Neutrophil (primary cell): Measurements from ENCODE around the gene PAK1.

ENCODE experiments used
- H3K27ac ChIP-seq: fragments of 200-600 bp; sonication (generic); 2 replicates; pipeline ENCODE4 v1.5.1; 2016; ENCODE audit warnings: mild to moderate bottlenecking, moderate library complexity
- H3K27me3 ChIP-seq: fragments of 200-600 bp; sonication (generic); 2 replicates; pipeline ENCODE4 v1.6.0; 2016; ENCODE audit warnings: mild to moderate bottlenecking
- H3K36me3 ChIP-seq: fragments of 200-600 bp; sonication (generic); 2 replicates; pipeline ENCODE4 v1.5.1; 2017
- H3K4me1 ChIP-seq, 2 experiments: fragments of 200-600 bp in 1 of 2; sonication (generic) in 1 of 2; 1 replicate in 1 of 2; 2 replicates in 1 of 2; pipeline versions ENCODE4 v1.5.1 to v1.6.1; 2013 to 2016; ENCODE audit warnings: low read depth in 1 of 2, low read length in 1 of 2, mild to moderate bottlenecking in 1 of 2, moderate library complexity in 1 of 2; ENCODE audit not compliant: control insufficient read depth in 1 of 2, insufficient read depth in 1 of 2
- H3K4me3 ChIP-seq, 2 experiments: fragments of 200-600 bp in 1 of 2; sonication (generic) in 1 of 2; 1 replicate in 1 of 2; 2 replicates in 1 of 2; pipeline ENCODE4 v1.5.1; 2013 to 2016; ENCODE audit warnings: low read depth in 1 of 2, low read length in 1 of 2, mild to moderate bottlenecking in 1 of 2, moderate library complexity in 1 of 2
- H3K9me3 ChIP-seq: fragments of 200-600 bp; sonication (generic); 2 replicates; pipeline ENCODE4 v1.5.1; 2016
- TF ChIP-seq, protein P1 (sequence below): fragments of 200-600 bp; sonication (generic); IDR thresholded peaks from 2 replicates; pipeline ENCODE4 v1.5.1; 2016; ENCODE audit warnings: antibody characterized with exemption

Gene PAK1

DNA sequence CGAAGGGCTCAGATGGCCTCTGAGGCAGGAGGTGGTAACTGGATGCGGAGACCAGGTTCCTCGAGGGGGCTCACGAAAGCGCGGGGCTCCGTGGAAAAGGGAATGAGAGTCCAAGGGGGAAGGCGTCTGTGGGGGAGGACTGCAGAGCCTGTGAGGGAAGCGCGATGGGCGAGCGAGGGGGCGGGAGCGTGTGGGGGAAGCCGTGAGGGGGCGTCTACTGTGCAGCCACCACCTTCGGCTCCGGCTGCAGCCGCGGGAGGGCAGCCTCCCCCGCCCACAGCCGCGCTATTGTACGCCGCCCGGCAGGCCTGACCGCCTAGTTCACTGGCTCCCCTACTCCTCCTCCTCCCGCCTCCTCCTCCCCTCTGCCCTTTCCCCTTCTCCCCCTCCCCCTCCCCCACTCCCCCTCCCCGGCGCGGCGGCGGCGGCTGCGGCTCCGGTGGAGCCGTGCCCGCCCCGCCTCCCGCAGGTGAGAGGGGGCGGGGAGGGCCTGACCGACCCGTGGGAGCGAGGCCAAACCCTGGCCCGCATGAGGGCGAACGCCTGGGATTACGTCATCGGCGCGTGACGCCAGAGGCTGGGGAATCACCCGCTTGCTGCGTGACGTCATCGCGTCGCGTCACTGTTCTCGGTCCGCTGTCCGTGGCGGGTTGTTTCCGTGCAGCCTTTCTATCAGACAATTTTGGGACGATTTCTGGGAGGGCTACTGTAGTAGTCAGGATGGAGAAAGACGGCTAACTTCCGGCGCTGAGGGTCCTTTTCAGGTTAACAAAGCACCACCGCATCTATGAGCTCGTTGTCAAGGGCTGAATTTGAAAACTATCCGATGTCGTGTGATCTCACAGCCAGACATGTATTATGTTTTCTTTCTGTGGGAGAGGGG is at the start of gene PAK1:
Gene PAK1, minus strand, starts transcription at position 294 of the 883 bp plus-strand sequence. CDS start 81,574 bp downstream, outside the sequence.
- H3K27me3 ChIP-seq, result no peaks in the 10 kb centered on the region
- no peaks in the 10 kb centered on the region for H3K36me3 ChIP-seq
- TF ChIP-seq, protein P1, sequence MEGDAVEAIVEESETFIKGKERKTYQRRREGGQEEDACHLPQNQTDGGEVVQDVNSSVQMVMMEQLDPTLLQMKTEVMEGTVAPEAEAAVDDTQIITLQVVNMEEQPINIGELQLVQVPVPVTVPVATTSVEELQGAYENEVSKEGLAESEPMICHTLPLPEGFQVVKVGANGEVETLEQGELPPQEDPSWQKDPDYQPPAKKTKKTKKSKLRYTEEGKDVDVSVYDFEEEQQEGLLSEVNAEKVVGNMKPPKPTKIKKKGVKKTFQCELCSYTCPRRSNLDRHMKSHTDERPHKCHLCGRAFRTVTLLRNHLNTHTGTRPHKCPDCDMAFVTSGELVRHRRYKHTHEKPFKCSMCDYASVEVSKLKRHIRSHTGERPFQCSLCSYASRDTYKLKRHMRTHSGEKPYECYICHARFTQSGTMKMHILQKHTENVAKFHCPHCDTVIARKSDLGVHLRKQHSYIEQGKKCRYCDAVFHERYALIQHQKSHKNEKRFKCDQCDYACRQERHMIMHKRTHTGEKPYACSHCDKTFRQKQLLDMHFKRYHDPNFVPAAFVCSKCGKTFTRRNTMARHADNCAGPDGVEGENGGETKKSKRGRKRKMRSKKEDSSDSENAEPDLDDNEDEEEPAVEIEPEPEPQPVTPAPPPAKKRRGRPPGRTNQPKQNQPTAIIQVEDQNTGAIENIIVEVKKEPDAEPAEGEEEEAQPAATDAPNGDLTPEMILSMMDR, result peak; percentile 62
- no peaks in the 10 kb centered on the region for H3K9me3 ChIP-seq
- peaks cover 32 to 55% of the 10 kb centered on the region in 2 experiments for H3K4me1 ChIP-seq
- H3K27ac ChIP-seq, result peak within 1 kb of the TSS; percentile 96
- H3K4me3 ChIP-seq, result peak within 1 kb of the TSS; percentile 67 to 95

DNA sequence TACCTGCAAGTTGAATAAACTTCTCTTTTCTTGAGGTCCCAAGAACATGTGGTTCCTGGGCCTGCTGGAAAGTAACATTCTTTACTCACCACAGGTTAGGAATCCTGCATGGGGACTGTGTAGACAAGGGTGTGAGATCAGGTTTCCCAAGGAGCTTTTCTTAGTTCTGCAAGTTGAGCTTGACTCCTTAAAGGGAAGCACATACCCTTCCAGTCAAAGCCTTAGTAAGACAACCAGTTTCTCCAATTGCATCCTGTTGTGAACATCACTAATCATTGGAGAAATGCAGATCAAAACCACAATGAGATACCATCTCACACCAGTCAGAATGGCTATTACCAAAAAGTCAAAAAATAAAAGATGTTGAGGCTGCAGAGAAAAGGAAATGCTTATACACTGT is 48.3 kb upstream of the PAK1 start:
- Histone ChIP-seq H3K27ac (no peak overlapping the region), H3K4me1 (no peaks in the 10 kb centered on the region), H3K36me3 (no peaks in the 10 kb centered on the region), H3K9me3 (no peaks in the 10 kb centered on the region), H3K27me3 (no peaks in the 10 kb centered on the region), H3K4me3 (no peak overlapping the region)
- TF ChIP-seq, protein P1, result no peak

DNA sequence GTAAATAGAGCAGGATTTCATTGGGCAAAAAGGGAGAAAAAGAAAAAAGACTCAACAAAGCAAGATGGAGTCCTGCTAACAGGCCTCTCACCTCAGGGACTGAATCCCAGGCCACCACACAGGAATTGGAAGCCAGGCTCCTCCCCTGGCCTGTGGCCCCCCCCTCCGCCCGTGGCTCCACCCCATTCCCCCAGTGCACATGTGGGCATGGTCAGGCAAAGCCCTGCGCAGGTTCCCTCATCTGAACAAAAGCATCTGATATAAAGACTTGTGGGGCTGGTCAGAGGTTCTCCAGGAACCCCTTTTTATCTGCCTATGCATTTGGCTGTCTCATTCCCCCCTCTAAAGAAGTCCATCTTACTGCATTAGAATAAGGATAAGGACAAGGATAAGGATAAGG is 46.0 kb upstream of the PAK1 start:
- Histone ChIP-seq H3K4me1 (no peaks in the 10 kb centered on the region), H3K4me3 (no peak overlapping the region), H3K36me3 (no peaks in the 10 kb centered on the region), H3K27ac (no peak overlapping the region), H3K9me3 (no peaks in the 10 kb centered on the region), H3K27me3 (no peaks in the 10 kb centered on the region)
- TF ChIP-seq, protein P1, result no peak

DNA sequence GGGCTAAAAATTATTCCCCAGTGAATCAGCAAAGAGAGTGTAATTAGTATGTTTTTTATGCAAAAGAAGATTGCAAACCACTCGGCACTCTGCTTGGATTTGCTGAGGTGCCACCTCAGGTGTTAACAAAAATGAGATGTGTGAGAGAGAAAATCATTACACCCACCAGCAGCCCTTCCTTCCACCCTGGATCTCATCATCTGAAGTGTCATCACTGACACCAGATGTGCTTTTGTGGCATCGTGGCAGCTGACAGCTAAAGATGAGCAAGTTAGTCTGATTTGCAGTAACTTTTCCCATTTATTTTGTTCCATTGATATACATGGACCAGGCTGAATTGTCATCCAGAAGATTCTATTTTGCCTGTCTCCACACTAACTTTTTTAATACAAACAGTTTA is 44.6 kb upstream of the PAK1 start:
- H3K9me3 ChIP-seq, result no peaks in the 10 kb centered on the region
- TF ChIP-seq, protein P1, result no peak
- H3K4me3 ChIP-seq, result no peak overlapping the region
- no peaks in the 10 kb centered on the region for H3K36me3 ChIP-seq
- no peak overlapping the region for H3K27ac ChIP-seq
- no peaks in the 10 kb centered on the region for H3K27me3 ChIP-seq
- no peaks in the 10 kb centered on the region for H3K4me1 ChIP-seq

GRCh38 chr11:77517753-77518152 is 43.9 kb upstream of the PAK1 start:
- H3K9me3 ChIP-seq, result no peaks in the 10 kb centered on the region
- no peaks in the 10 kb centered on the region for H3K36me3 ChIP-seq
- H3K27me3 ChIP-seq, result no peaks in the 10 kb centered on the region
- TF ChIP-seq, protein P1, result no peak
- H3K27ac ChIP-seq, result no peak overlapping the region
- peaks cover 4 to 6% of the 10 kb centered on the region in 2 experiments for H3K4me1 ChIP-seq
- H3K4me3 ChIP-seq, result no peak overlapping the region
